Esophagus muscularis mucosa (tissue), 4 donors: ENCODE measurements around the gene MYRF. TPM values are rescaled to one million over a fixed set of nuclear protein-coding genes. Genes with fewer than 3 reads are reported as not detected.

Experiments
- DNase-seq: peaks from one replicate; pipeline ENCODE4 v3.0.0-alpha.2; 2017; ENCODE audit errors: extremely low spot score
- H3K27ac ChIP-seq, 4 donors: fragments of 200-600 bp; sonication (generic); replicated peaks in 1 of 4; 1 replicate in 3 of 4; 2 replicates in 1 of 4; pipeline ENCODE4 v1.5.1; 2016 to 2019; ENCODE audit warnings: mild to moderate bottlenecking in 1 of 4
- H3K27me3 ChIP-seq, 4 donors: fragments of 200-600 bp; sonication (generic); one replicate each; pipeline versions ENCODE4 v1.5.1 to v1.6.0; 2016 to 2019
- H3K36me3 ChIP-seq, 4 donors: fragments of 200-600 bp; sonication (generic); one replicate each; pipeline ENCODE4 v1.5.1; 2016 to 2019
- H3K4me1 ChIP-seq, 4 donors: fragments of 200-600 bp; sonication (generic); one replicate each; pipeline ENCODE4 v1.5.1; 2016 to 2019
- H3K4me3 ChIP-seq, 4 donors: fragments of 200-600 bp; sonication (generic); 1 replicate in 2 of 4; 2 replicates in 2 of 4; pipeline ENCODE4 v1.5.1; 2016 to 2019; ENCODE audit warnings: mild to moderate bottlenecking in 4 of 4, moderate library complexity in 1 of 4
- H3K9me3 ChIP-seq, 4 donors: fragments of 200-600 bp; sonication (generic); 1 replicate in 3 of 4; 2 replicates in 1 of 4; pipeline ENCODE4 v1.5.1; 2016 to 2019
- EP300 ChIP-seq: sonication (generic); formaldehyde crosslinking; IDR thresholded peaks from one replicate; pipeline ENCODE4 v1.6.1; 2017; ENCODE audit warnings: antibody characterized with exemption
- POLR2A ChIP-seq: fragments of 450-650 bp; IDR thresholded peaks from one replicate; pipeline ENCODE4 v1.6.1; 2017; ENCODE audit warnings: antibody characterized with exemption, moderate library complexity, mild to moderate bottlenecking, low read depth
- POLR2AphosphoS5 ChIP-seq, 2 donors: sonication (generic); formaldehyde crosslinking; IDR thresholded peaks; one replicate each; pipeline ENCODE4 v1.6.1; 2017; ENCODE audit warnings: antibody characterized with exemption in 2 of 2
- WGBS: methylation state at CpG from one replicate; pipeline ENCODE4 v1.1.5; 2018; 5-methylcytosine and 5-hydroxymethylcytosine counted together
- intact Hi-C: fragments of 100-400 bp; cut with DNase I; formaldehyde crosslinking; loops from one replicate; pipeline ENCODE4 v1.15.1; 2023
- total RNA-seq, 4 donors: library from RNA; depleted of rRNA; stranded (reverse); fragments of >200 nt; gene quantifications; one replicate each; pipeline versions ENCODE4 v1.1.0 to v1.2.1, GENCODE V29; 2016
- TF ChIP-seq, protein P1 (sequence below), 3 experiments: fragments of 200-600 bp in 2 of 3; fragments of 450-650 bp in 1 of 3; sonication (generic) in 2 of 3; IDR thresholded peaks; one replicate each; pipeline ENCODE4 v1.5.1; 2017 to 2019; ENCODE audit warnings: antibody characterized with exemption in 3 of 3, mild to moderate bottlenecking in 2 of 3, moderate library complexity in 1 of 3

Gene MYRF
- total RNA-seq, 4 donors from 2014 or later = under 0.01 to 0.71 (median 0.40) TPM

DNA sequence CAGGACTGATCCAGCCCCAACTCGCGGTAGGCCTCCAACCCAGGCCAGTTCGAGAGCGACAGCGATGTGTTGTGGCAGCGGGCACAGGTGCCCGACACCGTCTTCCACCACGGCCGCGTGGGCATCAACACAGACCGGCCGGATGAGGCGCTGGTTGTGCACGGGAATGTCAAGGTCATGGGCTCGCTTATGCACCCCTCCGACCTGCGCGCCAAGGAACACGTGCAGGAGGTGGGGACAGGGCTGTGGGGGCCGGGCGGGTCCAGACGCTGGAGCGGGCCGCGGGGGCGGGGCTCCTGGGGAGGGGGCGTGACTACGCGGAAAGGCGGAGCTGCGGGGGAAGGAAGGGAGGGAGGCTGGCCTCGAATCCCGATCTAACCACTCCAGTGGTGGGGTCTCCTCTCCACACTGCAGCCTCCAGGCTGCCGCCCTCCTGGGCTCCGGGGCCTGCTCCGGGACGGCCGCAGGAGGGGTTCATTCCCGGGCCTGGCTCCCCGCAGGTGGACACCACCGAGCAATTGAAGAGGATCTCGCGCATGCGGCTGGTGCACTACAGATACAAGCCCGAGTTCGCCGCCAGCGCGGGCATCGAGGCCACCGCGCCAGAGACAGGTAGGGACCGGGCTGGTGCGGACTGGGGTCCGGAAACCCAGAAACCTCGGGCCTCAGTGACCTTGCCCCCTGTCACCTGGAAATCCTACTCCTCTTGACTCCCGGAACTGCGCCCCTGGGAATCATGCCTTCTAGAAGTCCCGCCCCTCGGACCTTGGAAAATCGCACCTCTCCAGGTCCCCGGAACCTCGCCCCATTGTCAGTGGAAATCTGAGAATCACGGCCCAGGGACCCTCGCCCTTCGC, 25.0 kb downstream of the MYRF start:
- WGBS = 56% methylated on average over 22 of the region's 67 CpGs
- Histone ChIP-seq H3K4me1 (peaks cover 9 to 15% (median 13%) of the 10 kb centered on the region in 4 donors), H3K36me3 (peaks cover 0 to 7% (median 3%) of the 10 kb centered on the region in 4 donors), H3K27ac (no peak overlapping the region), H3K4me3 (peak overlapping the region; percentile 24 to 46 (median 38)), H3K9me3 (no peaks in the 10 kb centered on the region), H3K27me3 (peaks cover 0 to 7% (median 0%) of the 10 kb centered on the region in 4 donors)
- no peak for DNase-seq
- no peak for TF ChIP-seq POLR2A
- no peak for TF ChIP-seq EP300
- TF ChIP-seq POLR2AphosphoS5 (IDR thresholded peaks at IDR 0.05) = no peak
- intact Hi-C loops = no loop called here

DNA sequence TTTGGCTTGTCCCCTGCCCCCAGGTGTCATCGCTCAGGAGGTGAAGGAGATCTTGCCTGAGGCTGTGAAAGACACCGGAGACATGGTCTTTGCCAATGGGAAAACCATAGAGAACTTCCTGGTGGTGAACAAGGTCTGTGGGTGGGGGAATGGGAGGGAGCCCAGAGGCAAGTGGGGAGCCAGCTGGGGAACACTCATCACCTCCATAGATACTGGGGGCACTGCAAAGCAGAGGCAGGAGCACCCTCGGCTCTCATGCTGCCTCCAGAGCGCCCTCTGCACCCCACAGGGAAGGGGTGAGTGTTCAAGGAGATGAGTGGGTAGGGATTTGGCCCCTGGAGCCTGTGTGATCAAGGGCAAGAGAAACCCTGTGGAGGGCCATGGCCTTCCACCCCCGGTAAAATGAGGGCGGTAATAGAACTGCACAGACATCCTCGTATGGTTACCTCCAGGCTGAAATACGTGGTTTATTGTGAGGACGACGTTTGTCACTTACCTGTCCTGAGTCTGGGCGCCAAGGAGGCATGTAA, 26.0 kb downstream of the MYRF start:
- no peak overlapping the region for H3K27ac ChIP-seq
- TF ChIP-seq POLR2A = no peak
- TF ChIP-seq, protein P1, sequence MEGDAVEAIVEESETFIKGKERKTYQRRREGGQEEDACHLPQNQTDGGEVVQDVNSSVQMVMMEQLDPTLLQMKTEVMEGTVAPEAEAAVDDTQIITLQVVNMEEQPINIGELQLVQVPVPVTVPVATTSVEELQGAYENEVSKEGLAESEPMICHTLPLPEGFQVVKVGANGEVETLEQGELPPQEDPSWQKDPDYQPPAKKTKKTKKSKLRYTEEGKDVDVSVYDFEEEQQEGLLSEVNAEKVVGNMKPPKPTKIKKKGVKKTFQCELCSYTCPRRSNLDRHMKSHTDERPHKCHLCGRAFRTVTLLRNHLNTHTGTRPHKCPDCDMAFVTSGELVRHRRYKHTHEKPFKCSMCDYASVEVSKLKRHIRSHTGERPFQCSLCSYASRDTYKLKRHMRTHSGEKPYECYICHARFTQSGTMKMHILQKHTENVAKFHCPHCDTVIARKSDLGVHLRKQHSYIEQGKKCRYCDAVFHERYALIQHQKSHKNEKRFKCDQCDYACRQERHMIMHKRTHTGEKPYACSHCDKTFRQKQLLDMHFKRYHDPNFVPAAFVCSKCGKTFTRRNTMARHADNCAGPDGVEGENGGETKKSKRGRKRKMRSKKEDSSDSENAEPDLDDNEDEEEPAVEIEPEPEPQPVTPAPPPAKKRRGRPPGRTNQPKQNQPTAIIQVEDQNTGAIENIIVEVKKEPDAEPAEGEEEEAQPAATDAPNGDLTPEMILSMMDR (IDR thresholded peaks at IDR 0.05) = no peak
- no peak for TF ChIP-seq POLR2AphosphoS5 (IDR thresholded peaks at IDR 0.05)
- TF ChIP-seq EP300 = no peak
- intact Hi-C loops = no loop called here
- DNase-seq = no peak
- no peaks in the 10 kb centered on the region for H3K9me3 ChIP-seq
- H3K4me1 ChIP-seq = peaks cover 9 to 15% (median 13%) of the 10 kb centered on the region in 4 donors
- H3K36me3 ChIP-seq = peaks cover 0 to 16% (median 9%) of the 10 kb centered on the region in 4 donors
- H3K4me3 ChIP-seq = no peak overlapping the region
- 87% methylated on average over 11 of the region's 11 CpGs for WGBS
- peaks cover 0 to 7% (median 0%) of the 10 kb centered on the region in 4 donors for H3K27me3 ChIP-seq

DNA sequence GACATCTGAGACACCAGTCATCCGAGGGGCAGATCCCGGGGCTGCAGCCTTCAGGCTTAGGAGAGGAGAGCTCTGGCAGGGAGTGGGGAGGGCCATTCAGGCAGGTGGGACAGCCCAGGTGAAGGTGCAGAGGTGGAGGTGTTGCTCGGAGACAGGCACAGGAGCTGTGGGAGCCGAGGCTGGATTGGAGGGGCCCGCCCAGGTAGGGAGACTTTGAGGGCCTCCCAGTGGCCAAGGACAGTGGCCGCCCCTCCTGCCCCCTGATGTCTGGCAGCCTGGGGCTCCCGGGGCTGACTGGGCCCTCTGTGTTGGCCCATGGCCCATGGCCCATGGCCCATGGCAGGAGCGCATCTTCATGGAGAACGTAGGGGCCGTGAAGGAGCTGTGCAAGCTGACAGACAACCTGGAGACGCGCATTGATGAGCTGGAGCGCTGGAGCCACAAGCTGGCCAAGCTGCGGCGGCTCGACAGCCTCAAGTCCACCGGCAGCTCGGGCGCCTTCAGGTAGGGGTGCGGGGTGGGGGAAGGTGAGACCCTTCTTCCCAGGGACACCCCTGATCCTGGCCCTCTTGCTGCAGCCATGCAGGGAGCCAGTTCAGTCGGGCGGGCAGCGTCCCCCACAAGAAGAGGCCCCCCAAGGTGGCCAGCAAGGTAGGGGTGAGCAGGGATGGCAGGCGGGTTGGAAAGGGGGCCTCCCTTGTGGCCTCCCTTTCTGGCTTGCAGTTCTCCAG, 26.6 kb downstream of the MYRF start:
- TF ChIP-seq POLR2A (no peak), POLR2AphosphoS5 (IDR thresholded peaks at IDR 0.05) (no peak), EP300 (no peak)
- TF ChIP-seq, protein P1 (IDR thresholded peaks at IDR 0.05) = no peak
- intact Hi-C loops = no loop called here
- 60% methylated on average over 5 of the region's 24 CpGs for WGBS
- no peak for DNase-seq
- H3K27me3 ChIP-seq = peaks cover 0 to 7% (median 0%) of the 10 kb centered on the region in 4 donors
- no peaks in the 10 kb centered on the region for H3K9me3 ChIP-seq
- H3K4me1 ChIP-seq = peaks cover 9 to 15% (median 13%) of the 10 kb centered on the region in 4 donors
- no peak overlapping the region for H3K4me3 ChIP-seq
- no peak overlapping the region for H3K27ac ChIP-seq
- peaks cover 0 to 23% (median 14%) of the 10 kb centered on the region in 4 donors for H3K36me3 ChIP-seq

DNA sequence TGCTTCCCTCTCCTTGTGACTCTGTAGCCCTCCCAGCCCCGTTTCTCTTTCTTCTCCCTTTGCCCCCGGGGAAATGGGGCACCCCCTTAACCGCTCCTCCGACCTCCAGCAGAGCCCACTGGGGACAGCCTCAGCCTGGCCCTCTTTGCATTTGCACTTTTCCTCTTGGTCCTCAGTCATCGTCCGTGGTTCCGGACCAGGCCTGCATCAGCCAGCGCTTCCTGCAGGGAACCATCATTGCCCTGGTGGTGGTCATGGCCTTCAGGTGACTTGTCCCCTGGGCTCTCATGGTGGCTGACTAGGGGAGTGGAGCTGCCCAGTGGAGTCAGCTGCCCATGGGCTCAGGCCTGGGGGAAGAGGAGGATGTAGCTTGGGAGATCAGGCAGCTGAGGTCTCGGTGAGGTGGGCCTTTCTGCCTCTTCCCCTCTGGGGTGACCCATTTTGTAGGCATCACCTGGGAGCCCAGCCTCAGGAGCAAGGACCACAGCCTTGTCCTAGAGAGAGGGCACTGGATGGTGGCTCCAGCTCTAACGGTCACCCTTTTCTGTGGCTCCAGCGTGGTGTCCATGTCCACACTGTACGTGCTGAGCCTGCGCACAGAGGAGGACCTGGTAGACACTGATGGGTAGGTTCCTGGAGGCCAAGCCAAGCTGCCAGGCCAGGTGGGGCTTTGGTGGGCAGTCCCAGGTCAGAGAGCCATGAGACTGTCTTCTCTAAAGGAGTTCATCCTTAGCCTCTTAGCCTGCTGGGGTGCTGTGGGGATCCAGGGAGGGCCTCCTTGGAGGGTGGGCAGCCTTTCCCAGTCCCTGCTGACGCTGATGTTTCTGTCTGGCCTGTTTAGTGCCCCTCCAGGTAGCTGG, 27.5 kb downstream of the MYRF start:
- H3K4me3 ChIP-seq = no peak overlapping the region
- DNase-seq = no peak
- intact Hi-C loops = no loop called here
- H3K4me1 ChIP-seq = peaks cover 9 to 15% (median 13%) of the 10 kb centered on the region in 4 donors
- H3K9me3 ChIP-seq = no peaks in the 10 kb centered on the region
- TF ChIP-seq POLR2AphosphoS5 (IDR thresholded peaks at IDR 0.05) = no peak
- TF ChIP-seq, protein P1 (IDR thresholded peaks at IDR 0.05) = no peak
- TF ChIP-seq EP300 = no peak
- TF ChIP-seq POLR2A = no peak
- no peak overlapping the region for H3K27ac ChIP-seq
- H3K36me3 ChIP-seq = peaks cover 0 to 31% (median 21%) of the 10 kb centered on the region in 4 donors
- H3K27me3 ChIP-seq = peaks cover 0 to 7% (median 0%) of the 10 kb centered on the region in 4 donors
- WGBS = 87% methylated on average over 14 of the region's 14 CpGs
